ENCODE results near the gene SH3PXD2B.
"Not testable (repeated sequence)": the region's sequence is repeated elsewhere in the genome, so short reads cannot be mapped to it uniquely, and the experiment has no call there.

Gene SH3PXD2B

DNA sequence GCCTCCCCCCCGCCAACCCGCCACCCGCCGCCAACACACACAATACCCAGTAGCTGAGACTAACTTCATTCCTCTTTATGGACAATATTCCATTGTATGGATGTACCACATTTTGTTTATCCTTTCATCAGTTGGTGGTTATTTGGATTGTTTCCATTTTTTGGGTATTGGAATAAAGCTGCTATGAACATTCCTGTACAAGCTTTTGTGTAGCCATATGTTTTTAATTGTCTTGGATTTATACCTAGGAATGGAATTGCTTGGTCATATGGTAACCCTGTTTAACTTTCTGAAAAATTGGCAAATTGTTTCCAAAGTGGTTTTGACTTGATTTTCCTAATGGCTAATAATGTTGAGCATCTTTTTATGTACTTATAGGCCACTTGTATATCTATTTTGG lies 165.9 kb downstream of the SH3PXD2B start:
- no peak for DNase-seq

DNA sequence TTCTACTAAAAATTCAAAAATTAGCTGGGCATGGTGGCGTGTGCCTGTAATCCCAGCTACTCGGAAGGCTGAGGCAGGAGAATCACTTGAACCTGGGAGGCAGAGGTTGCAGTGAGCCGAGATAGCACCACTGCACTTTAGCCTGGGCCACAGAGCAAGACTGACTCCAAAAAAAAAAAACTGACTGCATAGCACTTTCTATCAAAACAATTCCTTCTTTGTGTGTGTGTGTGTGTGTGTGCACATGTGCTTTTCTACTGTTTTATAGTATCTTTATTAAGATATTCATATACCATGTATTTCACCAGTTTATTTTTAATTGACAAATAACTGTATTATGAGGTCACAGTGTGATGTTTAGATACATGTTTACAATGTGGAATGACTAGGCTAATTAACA lies 167.2 kb downstream of the SH3PXD2B start:
- DNase-seq = not testable (repeated sequence)

- no peak for DNase-seq
These were observed 168.8 kb downstream of the SH3PXD2B start for GRCh38 chr5:172285226-172286143.

DNA sequence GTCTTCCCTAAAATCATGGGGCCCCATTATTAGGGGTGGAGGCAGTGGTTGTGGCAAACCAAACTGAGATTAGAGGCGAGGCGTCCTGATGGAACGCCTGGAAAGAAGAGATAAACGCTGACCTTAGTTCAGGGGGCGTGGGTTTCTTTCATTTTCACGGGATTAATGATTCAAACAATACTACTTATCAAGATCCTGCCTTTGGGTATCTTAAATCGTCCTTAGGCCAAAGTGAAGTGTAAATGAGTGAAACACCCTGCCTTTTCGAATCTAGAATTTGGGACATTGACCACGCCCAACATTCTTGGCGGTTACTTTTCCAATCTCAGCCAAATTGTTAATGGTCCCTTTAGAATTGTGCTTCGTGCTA lies 169.7 kb downstream of the SH3PXD2B start:
- no peak for DNase-seq

DNA sequence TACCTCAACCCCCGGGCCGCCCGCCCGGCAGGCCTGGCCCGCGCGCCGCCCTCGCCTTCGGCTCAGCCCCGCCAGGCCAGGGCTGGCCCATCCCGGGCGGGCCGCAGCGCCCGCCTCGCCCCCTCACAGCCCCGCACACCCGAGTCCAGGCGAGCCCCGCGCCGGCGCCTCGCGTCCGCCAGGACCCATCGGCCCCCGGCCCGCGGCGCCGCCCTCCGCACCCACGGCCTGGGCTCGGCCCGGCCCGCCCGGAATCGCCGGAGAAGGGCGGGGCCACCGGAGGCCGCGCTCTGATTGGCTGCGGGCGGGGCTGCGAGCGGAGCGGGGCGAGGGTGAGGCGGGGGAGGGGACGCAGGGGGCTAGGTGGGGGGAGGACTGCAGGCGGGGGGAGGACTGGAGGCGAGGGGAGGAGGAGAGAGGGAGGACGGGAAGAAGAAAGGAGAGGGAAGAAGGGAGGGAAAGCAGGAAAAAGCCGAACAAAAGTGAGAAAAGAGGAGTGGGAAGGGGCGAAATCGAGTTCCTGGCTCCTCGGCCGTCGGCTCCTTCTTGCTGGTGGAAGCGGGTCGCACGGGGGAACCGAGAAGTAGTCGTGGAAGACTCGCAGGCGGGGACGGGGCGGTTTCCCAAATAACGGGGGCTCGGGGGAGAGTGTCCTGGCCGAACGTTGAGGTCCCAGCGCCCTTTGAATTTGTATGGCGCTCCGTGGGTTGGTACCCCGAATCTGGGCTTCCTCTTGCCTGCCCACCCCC lies 170.3 kb downstream of the SH3PXD2B start:
- DNase-seq = peak; percentile 28

GRCh38 chr5:172283020-172283861 lies 171.1 kb downstream of the SH3PXD2B start, which contains the start of gene UBTD2:
TSS of gene UBTD2 (minus strand) at chr5:172283764. CDS start at chr5:172283665, 99 bp downstream.
- DNase-seq = no peak

DNA sequence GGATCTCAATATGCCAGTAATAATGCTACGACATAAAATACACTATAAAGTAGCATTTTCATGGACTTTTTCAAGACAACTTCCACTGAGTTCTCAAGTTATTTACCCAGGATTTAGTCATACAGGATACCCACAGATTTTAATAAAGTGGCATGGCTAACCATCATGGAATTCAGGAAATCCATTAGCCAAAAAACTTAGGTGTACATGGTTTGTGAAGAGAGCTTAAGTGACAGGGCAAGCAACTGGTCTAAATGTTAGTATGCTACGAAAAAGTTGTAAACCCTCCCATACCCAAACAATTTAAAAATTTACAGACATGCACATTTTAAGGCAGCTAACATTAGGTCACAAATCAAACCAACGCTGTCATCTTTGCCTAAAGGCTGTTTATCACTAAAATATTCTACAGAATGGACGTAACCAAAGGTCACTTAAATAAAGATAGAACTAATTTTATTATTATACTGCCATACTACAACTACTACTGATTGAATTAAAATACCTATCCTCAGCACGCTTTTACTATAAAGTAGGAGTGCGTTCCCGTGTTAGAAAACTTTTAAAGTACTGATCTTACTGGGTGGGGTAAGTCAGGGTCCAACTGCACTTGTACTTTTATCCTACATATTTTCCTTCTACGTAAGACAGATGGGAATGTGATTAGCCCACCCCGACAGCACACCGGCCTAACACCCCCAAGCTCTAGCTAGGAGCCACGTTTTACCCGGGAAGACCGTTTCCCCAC lies 171.9 kb downstream of the SH3PXD2B start:
- no peak for DNase-seq

DNA sequence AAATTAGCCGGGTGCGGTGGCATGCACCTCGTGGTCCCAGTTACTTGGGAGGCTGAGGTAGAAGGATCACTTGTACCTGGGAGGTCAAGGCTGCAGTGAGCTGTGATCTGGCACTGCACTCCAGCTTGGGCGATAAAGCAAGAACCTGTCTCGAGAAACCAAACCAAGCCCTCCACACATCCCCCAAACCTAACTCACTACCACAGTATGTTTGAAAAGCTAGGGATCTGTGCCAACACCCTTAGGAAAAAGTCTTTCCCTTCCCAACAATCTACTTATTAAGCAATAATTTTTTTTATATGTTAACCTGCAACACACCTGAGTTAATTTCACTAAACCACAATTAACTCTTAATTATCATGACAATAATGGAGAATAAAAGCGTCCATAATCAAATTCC lies 173.0 kb downstream of the SH3PXD2B start:
- no peak for DNase-seq

- DNase-seq = no peak
These were observed 173.4 kb downstream of the SH3PXD2B start for GRCh38 chr5:172280929-172281328.

DNA sequence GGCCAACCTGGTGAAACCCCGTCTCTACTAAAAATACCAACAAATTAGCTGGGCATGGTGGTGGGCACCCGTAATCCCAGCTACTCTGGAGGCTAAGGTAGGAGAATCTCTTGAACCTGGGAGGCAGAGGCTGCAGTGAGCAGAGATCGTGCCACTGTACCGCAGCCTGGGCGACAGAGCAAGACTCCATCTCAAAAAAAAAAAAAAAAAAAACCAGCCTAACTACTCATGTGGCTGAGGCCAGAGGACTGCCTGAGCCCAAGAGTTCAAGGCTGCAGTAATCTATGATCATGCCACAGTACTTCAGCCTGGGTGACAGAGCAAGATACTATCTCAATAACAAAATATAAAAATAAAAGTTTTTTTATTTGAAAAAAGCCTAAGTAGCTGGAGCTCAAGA lies 174.0 kb downstream of the SH3PXD2B start:
- DNase-seq = no peak

DNA sequence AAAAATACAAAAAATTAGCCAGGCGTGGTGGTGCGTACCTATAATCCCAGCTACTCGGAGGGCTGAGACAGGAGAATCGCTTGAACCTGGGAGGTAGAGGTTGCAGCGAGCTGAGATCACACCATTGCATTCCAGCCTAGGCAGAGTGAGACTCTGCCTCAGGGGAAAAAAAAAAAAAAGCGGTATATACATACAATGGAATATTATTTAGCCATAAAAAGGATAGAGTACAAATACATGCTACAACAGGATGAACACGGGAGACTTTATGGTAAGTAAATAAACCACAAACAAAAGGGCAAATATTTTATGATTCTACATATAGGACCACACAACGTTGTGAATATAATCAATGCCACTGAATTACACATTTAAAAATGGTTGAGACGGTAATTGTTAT lies 176.0 kb downstream of the SH3PXD2B start:
- no peak for DNase-seq

DNA sequence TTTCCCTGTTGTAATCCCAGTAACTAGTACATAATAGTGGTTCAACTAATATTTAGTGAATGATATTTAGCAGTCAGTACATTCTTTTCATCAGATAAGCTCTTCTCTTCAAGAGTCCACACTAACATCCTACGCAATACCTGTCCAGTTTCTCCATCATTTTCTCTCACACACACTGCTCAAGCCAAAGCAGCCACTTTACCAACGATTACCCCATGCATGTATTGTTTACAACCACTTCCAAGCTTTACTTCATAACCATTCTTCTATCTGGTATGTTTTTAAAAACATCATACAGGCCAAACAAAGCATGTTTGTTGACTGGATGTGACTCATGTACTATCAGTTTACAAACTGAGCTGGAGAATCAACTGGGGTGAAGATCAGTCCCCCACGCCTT lies 178.1 kb downstream of the SH3PXD2B start:
- DNase-seq = no peak
